Hippocampal formation (tissue), 2 donors: Measurements from ENCODE around the gene SFXN4.
A peak's percentile ranks its signal among the peaks of the same experiment; 100 is the strongest.
"Not testable (repeated sequence)": the region's sequence is repeated elsewhere in the genome, so short reads cannot be mapped to it uniquely, and the experiment has no call there.

Experiments
- DNase-seq, 2 donors: peaks; one replicate each; lab custom pipeline; 2025; lab: John Stamatoyannopoulos, UW

The SFXN4 gene

DNA sequence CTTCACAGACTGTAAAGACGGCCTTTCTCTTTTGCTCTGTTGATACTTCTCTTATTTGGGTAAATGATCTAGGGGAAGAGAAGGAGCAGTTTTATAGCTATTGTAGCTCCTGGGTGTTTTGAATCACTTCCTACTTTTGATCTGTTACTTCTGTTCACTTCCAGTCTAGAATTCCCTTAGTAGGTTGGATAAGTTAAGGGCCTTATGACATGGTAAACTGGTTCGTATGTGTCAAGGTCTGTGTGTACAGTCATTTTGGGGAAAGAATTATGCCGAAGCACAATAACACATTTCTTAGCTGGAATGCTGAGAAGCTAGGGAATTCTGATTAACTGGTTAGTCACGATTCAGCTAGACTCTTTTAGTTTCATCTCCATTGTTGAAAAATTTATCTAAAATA lies 53.5 kb downstream of the SFXN4 start:
- peak in 1 of 2 donors; percentile 20 for DNase-seq

DNA sequence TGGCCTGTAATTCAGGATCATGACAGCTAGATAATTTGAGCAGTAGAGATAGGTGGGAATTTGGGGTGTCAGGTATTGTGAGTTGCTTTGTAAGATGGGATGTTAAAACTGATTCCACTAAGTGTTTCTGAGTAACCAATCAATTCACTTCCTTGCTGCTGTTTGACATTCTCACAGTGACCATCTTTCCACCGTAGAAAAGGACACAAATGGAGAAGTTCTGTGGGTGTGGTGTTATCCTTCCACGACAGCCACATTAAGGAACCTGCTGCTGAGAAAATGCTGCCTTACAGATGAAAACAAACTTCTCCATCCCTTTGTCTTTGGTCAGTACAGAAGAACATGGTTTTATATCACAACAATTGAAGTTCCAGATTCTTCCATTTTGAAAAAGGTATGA lies 57.7 kb downstream of the SFXN4 start:
- DNase-seq: not testable (repeated sequence)

DNA sequence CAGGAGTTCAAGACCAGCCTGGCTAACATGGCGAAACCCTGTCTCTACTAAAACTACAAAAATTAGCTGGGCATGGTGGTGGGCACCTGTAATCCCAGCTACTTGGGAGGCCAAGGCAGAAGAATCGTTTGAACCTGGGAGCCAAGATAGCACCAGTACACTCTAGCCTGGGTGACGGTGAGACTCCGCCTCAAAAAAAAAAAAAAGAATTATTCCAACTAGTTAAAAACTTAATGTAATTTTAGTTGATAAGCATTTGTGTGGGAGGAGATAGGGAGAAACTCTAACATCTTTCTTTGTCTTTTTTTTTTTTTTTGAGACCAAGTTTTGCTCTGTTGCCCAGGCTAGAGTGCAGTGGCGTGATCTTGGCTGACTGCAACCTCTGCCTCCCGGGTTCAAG lies 58.4 kb downstream of the SFXN4 start:
- DNase-seq: not testable (repeated sequence)

DNA sequence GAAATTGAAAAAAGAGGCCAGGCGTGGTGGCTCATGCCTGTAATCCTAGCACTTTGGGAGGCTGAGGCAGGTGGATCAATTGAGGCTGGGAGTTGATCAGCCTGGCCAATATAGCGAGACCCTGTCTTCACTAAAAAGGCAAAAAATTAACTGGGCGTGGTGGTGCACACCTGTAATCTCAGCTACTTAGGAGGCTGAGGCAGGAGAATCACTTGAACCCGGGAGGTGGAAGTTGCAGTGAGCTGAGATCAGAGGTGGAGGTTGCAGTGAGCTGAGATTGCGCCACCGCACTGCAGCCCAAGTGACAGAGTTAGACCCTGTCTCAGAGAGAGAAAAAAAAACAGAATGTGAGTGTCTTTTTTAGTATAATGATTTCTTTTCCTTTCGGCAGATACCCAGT lies 59.6 kb downstream of the SFXN4 start:
- not testable (repeated sequence) for DNase-seq

DNA sequence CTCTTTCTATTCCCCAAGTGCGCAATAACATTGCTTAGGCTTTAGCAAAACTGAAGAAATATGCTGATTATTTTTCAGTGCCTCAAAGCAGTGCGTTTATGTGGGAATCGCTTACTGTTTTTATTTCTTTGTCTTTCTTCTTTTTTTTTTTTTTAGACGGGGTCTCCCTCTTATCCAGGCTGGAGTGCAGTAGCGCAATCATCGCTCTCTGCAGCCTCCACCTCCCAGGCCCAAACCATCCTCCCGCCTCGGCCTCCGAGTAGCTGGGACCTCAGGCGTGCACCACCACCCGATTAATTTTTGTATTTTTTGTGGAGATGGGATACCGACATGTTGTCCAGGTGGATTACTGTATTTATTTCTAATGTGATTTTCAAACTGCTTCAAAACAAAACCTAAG lies 60.4 kb downstream of the SFXN4 start:
- no peak for DNase-seq

DNA sequence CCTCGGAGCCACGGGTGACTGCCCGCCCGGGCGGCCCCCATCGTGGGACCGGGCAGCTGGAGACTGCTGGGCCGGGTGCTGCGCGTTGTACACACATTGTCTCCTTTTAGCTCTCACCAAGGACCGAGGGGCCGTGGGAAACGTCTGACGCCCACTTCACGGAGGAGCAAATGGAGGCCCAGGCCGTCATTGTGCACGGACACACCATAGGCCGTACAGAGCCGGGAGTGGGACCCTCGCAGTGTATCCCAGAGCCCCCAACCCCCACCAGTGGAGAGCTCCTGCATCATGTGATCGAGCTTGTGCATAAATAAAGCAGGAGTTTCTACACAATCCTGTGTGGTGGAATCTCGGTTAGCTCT lies 60.9 kb downstream of the SFXN4 start:
- DNase-seq: no peak

DNA sequence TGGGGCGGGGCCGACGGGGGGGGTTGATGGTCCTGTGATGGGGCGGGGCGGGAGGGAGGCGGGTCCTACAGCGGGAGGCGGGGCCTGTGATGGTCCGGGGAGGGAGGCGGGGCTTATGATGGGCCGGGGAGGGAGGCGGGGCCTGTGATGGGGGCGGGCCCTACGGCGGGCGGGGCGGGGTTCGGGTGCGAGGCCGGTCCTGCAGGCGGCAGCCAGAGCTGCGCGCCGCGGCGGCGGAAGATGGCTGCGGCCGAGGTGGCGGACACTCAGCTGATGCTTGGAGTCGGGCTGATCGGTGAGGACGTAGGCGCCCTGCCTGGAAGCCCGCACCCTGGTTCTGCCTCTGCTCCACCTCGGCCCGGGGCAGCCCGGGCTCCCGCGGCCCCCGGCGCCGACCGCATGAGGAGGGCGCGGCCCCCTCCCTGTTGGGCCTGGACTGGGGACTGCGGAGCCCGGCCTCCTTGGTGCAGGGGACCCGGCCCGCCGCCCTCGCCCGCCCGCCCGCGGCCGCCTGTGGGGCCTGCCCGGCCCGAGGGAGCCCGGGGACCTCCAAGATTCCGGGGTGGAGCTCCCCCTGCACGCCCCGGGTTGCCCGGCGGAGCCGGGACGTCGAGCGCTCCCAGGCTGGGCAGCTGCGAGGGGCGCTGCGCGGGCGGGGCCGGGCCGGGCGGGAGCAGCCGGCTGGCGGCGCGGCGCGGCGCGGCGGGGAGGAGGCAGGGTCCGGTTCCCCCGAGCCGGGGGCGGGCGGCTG lies 61.4 kb downstream of the SFXN4 start, which contains the start of gene DENND10:
Gene DENND10 (plus strand): TSS at position 211 of the 751 bp plus-strand sequence. CDS start 30 bp downstream, at position 241.
- peak; percentile 76 to 88 for DNase-seq

DNA sequence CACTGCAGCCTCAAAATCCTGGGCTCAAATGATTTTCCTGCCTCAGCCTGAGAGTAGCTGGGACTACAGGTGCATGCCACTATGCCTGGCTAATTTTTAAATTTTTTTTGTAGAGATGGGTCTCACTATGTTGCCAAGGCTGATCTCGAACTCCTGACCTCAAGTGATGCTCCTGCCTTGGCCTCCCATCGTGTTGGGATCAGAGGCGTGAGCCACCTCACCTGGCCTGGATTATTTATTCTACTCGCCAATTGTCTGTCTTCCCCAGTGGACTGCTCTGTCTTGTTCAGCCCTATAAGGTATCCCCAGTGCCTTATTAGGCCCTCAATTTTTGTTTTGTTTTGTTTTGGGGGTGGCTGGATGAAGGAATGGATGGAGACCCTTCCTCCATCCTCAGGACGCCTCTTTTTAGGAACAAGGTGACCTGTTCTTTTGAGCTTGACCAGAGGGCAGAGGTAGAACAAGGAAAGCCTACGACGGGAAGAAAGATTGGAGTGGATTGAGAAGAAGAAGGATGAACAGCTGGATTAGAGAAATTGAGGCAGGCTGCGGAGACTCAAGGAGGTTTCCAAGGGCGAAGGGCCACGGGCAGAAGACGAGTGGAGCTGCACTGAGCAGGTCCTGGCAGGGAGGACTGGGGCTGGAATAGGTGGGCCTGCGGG lies 62.1 kb downstream of the SFXN4 start:
- no peak for DNase-seq

DNA sequence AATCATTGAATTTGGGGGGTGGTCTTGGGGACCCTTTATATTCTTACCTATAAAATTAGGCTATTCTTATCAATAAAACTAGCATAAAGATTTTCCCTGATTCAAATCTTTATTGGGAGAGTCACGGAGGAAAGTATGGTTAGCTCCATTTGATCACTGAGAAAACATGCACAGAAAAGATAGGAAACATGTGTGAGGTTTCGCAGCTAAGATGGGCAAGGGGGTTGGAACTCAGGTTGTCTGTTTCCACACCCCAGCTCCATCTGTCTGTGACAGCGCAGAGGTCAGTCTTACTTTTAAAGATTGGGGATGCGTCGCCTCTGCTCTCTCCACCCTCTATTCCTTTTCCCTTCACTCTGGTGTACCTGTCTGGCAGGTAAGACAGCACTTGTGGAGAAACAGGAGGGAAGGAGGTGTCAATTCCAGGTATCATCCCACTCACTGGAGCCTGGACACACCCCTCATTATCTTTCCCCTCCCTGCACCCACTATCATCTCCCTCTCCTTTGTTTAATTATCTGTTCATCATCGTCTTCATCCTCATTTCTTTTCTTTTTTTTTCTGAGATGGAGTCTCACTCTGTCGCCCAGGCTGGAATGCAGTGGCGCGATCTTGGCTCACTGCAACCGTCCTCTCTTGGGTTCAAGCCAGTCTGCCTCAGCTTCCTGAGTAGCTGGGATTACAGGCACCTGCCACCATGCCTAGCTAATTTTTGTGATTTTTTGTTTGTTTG lies 64.0 kb downstream of the SFXN4 start:
- DNase-seq: no peak

DNA sequence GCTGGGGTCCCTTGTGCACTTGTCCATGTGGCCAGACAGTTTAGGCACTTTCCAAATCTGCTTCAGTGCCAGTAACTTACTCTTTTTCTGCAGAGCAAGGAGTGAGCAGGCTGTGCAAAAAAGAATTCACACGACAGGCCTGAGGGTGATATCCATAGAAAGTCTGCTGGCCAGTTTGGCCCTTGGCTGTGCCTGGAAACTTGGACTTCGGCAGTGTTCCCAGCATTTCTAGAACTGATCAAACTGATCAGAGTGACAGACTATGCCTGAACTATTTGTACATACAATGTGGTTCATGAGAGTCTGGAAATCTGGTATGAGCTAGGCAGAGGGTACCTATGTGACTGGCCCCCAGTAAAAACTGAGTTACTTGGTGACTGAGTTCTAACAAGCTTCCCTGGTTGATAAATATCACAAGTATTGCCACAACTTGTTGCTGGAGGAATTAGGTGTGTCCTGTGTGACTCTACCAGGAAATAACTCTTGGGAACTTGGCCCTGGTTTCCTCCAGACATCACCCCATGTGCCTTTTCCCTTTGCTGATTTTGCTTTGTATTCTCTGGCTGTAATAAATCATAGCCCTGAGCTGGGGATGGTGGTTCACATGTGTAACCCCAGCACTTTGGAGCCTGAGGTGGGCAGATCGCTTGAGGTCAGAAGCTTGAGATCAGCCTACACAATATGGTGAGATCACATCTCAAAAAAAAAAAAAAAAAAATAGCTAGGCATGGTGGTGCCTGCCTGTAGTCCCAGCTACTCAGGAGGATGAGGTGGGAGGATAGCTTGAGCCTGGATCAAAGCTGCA lies 64.9 kb downstream of the SFXN4 start:
- DNase-seq: no peak

DNA sequence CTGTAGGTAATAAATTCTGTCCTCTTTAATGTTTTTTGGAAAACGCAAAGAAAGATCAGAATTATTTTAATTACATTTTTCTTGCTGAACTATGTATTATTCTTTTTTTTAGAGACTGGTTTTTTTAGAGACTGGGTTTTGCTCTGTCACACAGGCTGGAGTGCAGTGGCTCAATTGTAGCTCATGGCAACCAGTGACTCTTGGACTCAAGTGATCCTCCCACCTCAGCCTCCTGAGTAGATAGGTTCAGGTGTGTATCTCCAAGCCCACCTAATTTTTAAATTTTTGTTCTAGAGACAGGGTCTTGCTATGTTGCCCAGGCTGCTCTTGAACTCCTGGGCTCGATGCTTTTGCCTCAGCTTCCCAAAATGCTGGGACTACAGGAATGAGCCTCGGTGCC lies 66.9 kb downstream of the SFXN4 start:
- no peak for DNase-seq

DNA sequence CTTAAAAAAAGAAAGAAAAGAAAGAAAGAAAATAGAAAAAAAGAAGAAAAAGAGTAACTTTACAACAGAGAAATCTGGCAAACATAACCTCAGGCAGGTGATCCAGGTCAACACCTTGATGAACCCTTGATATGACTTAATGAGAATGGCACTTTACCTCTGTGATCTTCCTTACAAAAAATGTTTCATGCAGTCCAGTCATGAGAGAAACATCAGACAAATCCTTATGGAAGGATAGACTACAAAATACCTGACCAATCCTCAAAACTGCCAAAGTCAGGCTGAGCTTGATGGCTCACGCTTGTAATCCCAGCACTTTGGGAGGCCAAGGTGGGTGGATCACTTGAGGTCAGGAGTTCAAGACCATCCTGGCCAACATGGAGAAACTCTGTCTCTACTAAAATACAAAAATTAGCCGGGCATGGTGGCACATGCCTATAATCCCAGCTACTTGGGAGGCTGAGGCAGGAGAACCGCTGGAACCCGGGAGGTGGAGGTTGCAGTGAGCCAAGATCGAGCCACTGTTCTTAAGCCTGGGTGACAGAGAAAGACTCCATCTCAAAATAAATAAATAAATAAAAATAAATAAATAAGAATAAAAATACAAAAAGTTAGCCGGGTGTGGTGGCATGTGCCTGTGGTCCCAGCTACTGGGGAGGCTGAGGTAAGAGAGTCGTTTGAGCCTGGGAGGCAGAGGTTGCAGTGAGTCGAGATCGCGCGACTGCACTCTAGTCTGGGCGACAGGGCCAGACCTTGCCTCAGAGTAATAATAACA lies 68.7 kb downstream of the SFXN4 start:
- not testable (repeated sequence) for DNase-seq

DNA sequence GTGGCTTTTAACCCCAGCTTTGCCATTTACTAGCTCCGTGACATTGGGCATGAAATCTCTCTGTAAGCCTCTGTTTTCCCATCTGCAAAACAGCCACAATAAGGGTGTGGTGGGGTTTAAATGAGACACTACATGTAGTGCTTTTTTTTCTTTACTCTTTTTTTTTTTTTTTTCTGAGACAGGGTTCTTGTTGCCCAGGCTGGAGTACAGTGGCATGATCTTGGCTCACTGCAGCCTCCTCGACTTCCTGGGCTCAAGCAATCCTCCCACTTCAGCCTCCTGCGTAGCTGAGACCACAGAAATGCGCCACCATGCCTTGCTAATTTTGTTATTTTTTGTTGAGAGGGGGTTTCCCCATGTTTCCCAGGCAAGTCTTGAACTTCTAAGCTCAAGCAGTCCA lies 69.9 kb downstream of the SFXN4 start:
- no peak for DNase-seq

DNA sequence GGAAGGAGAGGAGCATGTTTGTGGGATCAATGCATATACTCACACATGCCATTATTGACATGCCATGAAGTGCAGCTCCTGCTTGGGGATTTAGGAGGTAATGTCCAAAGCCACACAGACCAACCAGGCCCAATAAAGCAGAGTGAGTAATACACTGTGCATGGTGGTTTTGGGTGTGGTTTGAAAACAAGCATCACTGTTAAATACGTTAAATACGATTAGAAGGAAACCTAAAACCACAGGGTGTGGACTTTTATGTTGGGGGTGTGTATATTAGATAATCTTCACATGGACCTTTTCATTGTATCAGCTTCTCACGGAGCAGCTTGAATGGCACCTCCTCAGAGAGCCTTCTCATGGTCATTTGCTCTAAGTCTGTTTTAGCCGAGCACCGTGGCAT lies 74.5 kb downstream of the SFXN4 start:
- no peak for DNase-seq
